HEK293 (cell line): Measurements from ENCODE around the gene MALRD1.

Source experiments
- CTCF ChIA-PET: fragments of 350-600 bp; formaldehyde crosslinking; extraction: SDS; loops from one replicate; lab custom pipeline; 2021; ENCODE audit warnings: antibody characterized with exemption; lab: Yijun Ruan, JAX
- POLR2A ChIA-PET: fragments of 300-600 bp; formaldehyde crosslinking; extraction: SDS; loops from one replicate; lab custom pipeline; 2020; ENCODE audit warnings: antibody characterized with exemption, inconsistent platforms; lab: Yijun Ruan, JAX
- H3K27ac ChIP-seq: fragments of 200-500 bp; sonication (Bioruptor generic); 2 replicates; pipeline ENCODE4 v1.5.1; 2014; ENCODE audit warnings: low read depth, low read length, control low read depth, inconsistent platforms; ENCODE audit errors: extremely low read depth
- H3K36me3 ChIP-seq, 2 experiments: fragments of 200-500 bp in 1 of 2; sonication (Bioruptor generic) in 1 of 2; 1 replicate in 1 of 2; 2 replicates in 1 of 2; pipeline ENCODE4 v1.5.1; 2014 to 2017; ENCODE audit warnings: inconsistent platforms in 2 of 2, low read length in 2 of 2; ENCODE audit not compliant: control insufficient read depth in 2 of 2, insufficient read depth in 1 of 2
- H3K4me1 ChIP-seq: fragments of 200-500 bp; sonication (Bioruptor generic); 2 replicates; pipeline ENCODE4 v1.5.1; 2014; ENCODE audit warnings: mild to moderate bottlenecking, low read length, inconsistent platforms; ENCODE audit not compliant: control insufficient read depth, insufficient read depth
- H3K4me3 ChIP-seq: 2 replicates; pipeline ENCODE4 v1.5.1; 2011; ENCODE audit warnings: low read depth, mild to moderate bottlenecking, control low read depth, low read length, moderate library complexity
- H3K9me3 ChIP-seq: fragments of 200-500 bp; sonication (Bioruptor generic); 2 replicates; pipeline ENCODE4 v1.5.1; 2014; ENCODE audit warnings: low read depth, low read length, inconsistent platforms; ENCODE audit not compliant: control insufficient read depth, insufficient read depth
- KLF10 ChIP-seq: fragments of 450-650 bp; IDR thresholded peaks from 2 replicates; pipeline ENCODE4 v1.5.1; 2018; ENCODE audit warnings: missing biosample characterization, mild to moderate bottlenecking, missing genetic modification characterization
- KLF16 ChIP-seq: fragments of 450-650 bp; formaldehyde crosslinking; IDR thresholded peaks from 2 replicates; pipeline ENCODE4 v1.5.1; 2017; ENCODE audit warnings: missing biosample characterization, missing genetic modification characterization
- MYNN ChIP-seq: fragments of 450-650 bp; formaldehyde crosslinking; IDR thresholded peaks from 2 replicates; pipeline ENCODE4 v1.5.1; 2016; ENCODE audit warnings: missing biosample characterization, missing genetic modification characterization, borderline replicate concordance
- RBAK ChIP-seq: fragments of 450-650 bp; formaldehyde crosslinking; IDR thresholded peaks from 2 replicates; pipeline ENCODE4 v1.5.1; 2016; ENCODE audit warnings: missing biosample characterization, missing genetic modification characterization
- ZBTB8A ChIP-seq: fragments of 450-650 bp; formaldehyde crosslinking; IDR thresholded peaks from 2 replicates; pipeline ENCODE4 v1.5.1; 2016; ENCODE audit warnings: missing biosample characterization, missing genetic modification characterization
- ZFP3 ChIP-seq: fragments of 450-650 bp; formaldehyde crosslinking; IDR thresholded peaks from 2 replicates; pipeline ENCODE4 v1.5.1; 2016; ENCODE audit warnings: low read depth, missing biosample characterization, missing genetic modification characterization
- ZFP37 ChIP-seq: fragments of 450-650 bp; formaldehyde crosslinking; IDR thresholded peaks from 2 replicates; pipeline ENCODE4 v1.5.1; 2016; ENCODE audit warnings: missing biosample characterization, missing genetic modification characterization
- ZNF10 ChIP-seq: fragments of 450-650 bp; formaldehyde crosslinking; IDR thresholded peaks from 2 replicates; pipeline ENCODE4 v1.5.1; 2017; ENCODE audit warnings: missing biosample characterization, missing genetic modification characterization
- ZNF121 ChIP-seq: fragments of 450-650 bp; formaldehyde crosslinking; IDR thresholded peaks from 2 replicates; pipeline ENCODE4 v1.5.1; 2016; ENCODE audit warnings: missing biosample characterization, missing genetic modification characterization
- ZNF155 ChIP-seq: fragments of 450-650 bp; formaldehyde crosslinking; IDR thresholded peaks from 2 replicates; pipeline ENCODE4 v1.5.1; 2016; ENCODE audit warnings: missing biosample characterization, missing genetic modification characterization
- ZNF239 ChIP-seq: fragments of 450-650 bp; formaldehyde crosslinking; IDR thresholded peaks from 2 replicates; pipeline ENCODE4 v1.5.1; 2016; ENCODE audit warnings: missing biosample characterization, missing genetic modification characterization
- ZNF292 ChIP-seq: fragments of 450-650 bp; formaldehyde crosslinking; IDR thresholded peaks from 2 replicates; pipeline ENCODE4 v1.5.1; 2016; ENCODE audit warnings: low read depth, missing biosample characterization, missing genetic modification characterization, borderline replicate concordance
- ZNF311 ChIP-seq: fragments of 450-650 bp; formaldehyde crosslinking; IDR thresholded peaks from 2 replicates; pipeline ENCODE4 v1.5.1; 2017; ENCODE audit warnings: missing biosample characterization, missing genetic modification characterization, borderline replicate concordance
- ZNF350 ChIP-seq: fragments of 450-650 bp; formaldehyde crosslinking; IDR thresholded peaks from 2 replicates; pipeline ENCODE4 v1.5.0; 2017; ENCODE audit warnings: missing biosample characterization, mild to moderate bottlenecking, missing genetic modification characterization
- ZNF48 ChIP-seq: fragments of 450-650 bp; formaldehyde crosslinking; IDR thresholded peaks from 2 replicates; pipeline ENCODE4 v1.5.1; 2016; ENCODE audit warnings: missing biosample characterization, missing genetic modification characterization
- ZNF501 ChIP-seq: fragments of 450-650 bp; formaldehyde crosslinking; IDR thresholded peaks from 2 replicates; pipeline ENCODE4 v1.5.1; 2016; ENCODE audit warnings: missing biosample characterization, missing genetic modification characterization
- ZNF514 ChIP-seq: fragments of 450-650 bp; formaldehyde crosslinking; IDR thresholded peaks from 2 replicates; pipeline ENCODE4 v1.5.1; 2016; ENCODE audit warnings: missing biosample characterization, missing genetic modification characterization
- ZNF530 ChIP-seq: fragments of 450-650 bp; formaldehyde crosslinking; IDR thresholded peaks from 2 replicates; pipeline ENCODE4 v1.5.1; 2016; ENCODE audit warnings: low read depth, missing biosample characterization, missing genetic modification characterization
- ZNF580 ChIP-seq: fragments of 450-650 bp; formaldehyde crosslinking; IDR thresholded peaks from 2 replicates; pipeline ENCODE4 v1.5.1; 2016; ENCODE audit warnings: missing biosample characterization, missing genetic modification characterization
- ZNF645 ChIP-seq: fragments of 450-650 bp; formaldehyde crosslinking; IDR thresholded peaks from 2 replicates; pipeline ENCODE4; 2016; ENCODE audit warnings: missing biosample characterization, missing genetic modification characterization
- ZNF692 ChIP-seq: fragments of 450-650 bp; formaldehyde crosslinking; IDR thresholded peaks from 2 replicates; pipeline ENCODE4 v1.5.1; 2016; ENCODE audit warnings: missing biosample characterization, missing genetic modification characterization
- ZNF747 ChIP-seq: fragments of 450-650 bp; formaldehyde crosslinking; IDR thresholded peaks from 2 replicates; pipeline ENCODE4 v1.5.1; 2016; ENCODE audit warnings: missing biosample characterization, missing genetic modification characterization
- ZNF768 ChIP-seq: fragments of 450-650 bp; formaldehyde crosslinking; IDR thresholded peaks from 2 replicates; pipeline ENCODE4 v1.5.1; 2018; ENCODE audit warnings: missing biosample characterization, mild to moderate bottlenecking, missing genetic modification characterization

Gene MALRD1

GRCh38 chr10:19480353-19480752 is 431.8 kb downstream of the MALRD1 start (continued):
- no peak for TF ChIP-seq ZNF501 (tag by site-specific recombination)
- no peak for TF ChIP-seq ZFP3 (tag by site-specific recombination)
- no peak for TF ChIP-seq KLF16 (tag by site-specific recombination)
- TF ChIP-seq ZNF768 (tag by site-specific recombination) = no peak
- TF ChIP-seq ZNF580 = no peak
- no peak for TF ChIP-seq ZNF10 (tag by site-specific recombination)
- TF ChIP-seq RBAK (tag by site-specific recombination) = no peak
- TF ChIP-seq ZNF530 (tag by site-specific recombination) = no peak

- ChIA-PET CTCF (interaction anchor here (0.7 kb wide), 1 partner anchor 490 kb away, joined by 3 read pairs; no protein-coding TSS in a partner anchor), POLR2A (no interaction called here)
- TF ChIP-seq ZNF121 (tag by site-specific recombination) (no peak), ZNF239 (tag by site-specific recombination) (no peak), ZNF292 (no peak)
- Histone ChIP-seq H3K4me1 (no peaks in the 10 kb centered on the region), H3K9me3 (no peaks in the 10 kb centered on the region), H3K36me3 (no peaks in the 10 kb centered on the region), H3K27ac (no peak overlapping the region), H3K4me3 (no peak overlapping the region)
Measured at GRCh38 chr10:19483421-19483820, 434.8 kb downstream of the MALRD1 start.

GRCh38 chr10:19488592-19489280 is 440.1 kb downstream of the MALRD1 start:
- H3K4me3 ChIP-seq = no peak overlapping the region
- TF ChIP-seq ZNF155 (no peak), ZFP37 (tag by site-specific recombination) (no peak), ZBTB8A (tag by site-specific recombination) (no peak), MYNN (tag by site-specific recombination) (no peak), ZNF48 (tag by site-specific recombination) (no peak), KLF10 (tag by site-specific recombination) (no peak), ZNF747 (tag by site-specific recombination) (no peak), ZNF645 (tag by site-specific recombination) (no peak), ZNF514 (tag by site-specific recombination) (no peak), ZNF692 (tag by site-specific recombination) (no peak), ZNF350 (tag by site-specific recombination) (no peak), ZNF311 (no peak)
- TF ChIP-seq, all 188 proteins: peak for 0
- Histone ChIP-seq H3K4me1 (no peaks in the 10 kb centered on the region), H3K9me3 (no peaks in the 10 kb centered on the region), H3K27ac (no peak overlapping the region), H3K36me3 (no peaks in the 10 kb centered on the region)
- CTCF ChIA-PET = no interaction called here
- POLR2A ChIA-PET = no interaction called here
